Progenitor cell of endocrine pancreas (in vitro differentiated cells): ENCODE measurements around the gene ABHD17C. TPM values are rescaled to one million over a fixed set of nuclear protein-coding genes. Genes with fewer than 3 reads are reported as not detected.

Experiments
- DNase-seq: peaks from one replicate; pipeline ENCODE4 v3.0.0; 2021; ENCODE audit warnings: low spot score; ENCODE audit not compliant: unreplicated experiment
- H3K27ac Mint-ChIP-seq: 2 replicates; pipeline ENCODE4 v1.8.0; 2021; ENCODE audit warnings: mild to moderate bottlenecking, moderate library complexity, mixed read lengths
- H3K27me3 Mint-ChIP-seq: 2 replicates; pipeline ENCODE4 v1.8.0; 2021; ENCODE audit warnings: mixed read lengths
- H3K36me3 Mint-ChIP-seq: 2 replicates; pipeline ENCODE4 v1.8.0; 2022; ENCODE audit warnings: mixed read lengths; ENCODE audit not compliant: insufficient read depth
- H3K4me1 Mint-ChIP-seq: 2 replicates; pipeline ENCODE4 v1.8.0; 2021; ENCODE audit warnings: low read depth, mixed read lengths
- H3K4me3 Mint-ChIP-seq: 2 replicates; pipeline ENCODE4 v1.8.0; 2021; ENCODE audit warnings: low read depth, mild to moderate bottlenecking, moderate library complexity, mixed read lengths
- H3K9me3 Mint-ChIP-seq: 2 replicates; pipeline ENCODE4 v1.8.0; 2021; ENCODE audit warnings: low read depth, mixed read lengths
- total RNA-seq: library from RNA; stranded (reverse); gene quantifications from 2 replicates; pipeline ENCODE4 v1.2.1, GENCODE V29; 2021
- TF ChIP-seq, protein P1 (sequence below): fragments of 200-600 bp; sonication (generic); IDR thresholded peaks from one replicate; pipeline ENCODE4 v1.5.0; 2021; ENCODE audit warnings: antibody characterized with exemption, mild to moderate bottlenecking; ENCODE audit not compliant: unreplicated experiment

ABHD17C gene
- total RNA-seq, 1 donor from 2014 or later, result 19.8 TPM

DNA sequence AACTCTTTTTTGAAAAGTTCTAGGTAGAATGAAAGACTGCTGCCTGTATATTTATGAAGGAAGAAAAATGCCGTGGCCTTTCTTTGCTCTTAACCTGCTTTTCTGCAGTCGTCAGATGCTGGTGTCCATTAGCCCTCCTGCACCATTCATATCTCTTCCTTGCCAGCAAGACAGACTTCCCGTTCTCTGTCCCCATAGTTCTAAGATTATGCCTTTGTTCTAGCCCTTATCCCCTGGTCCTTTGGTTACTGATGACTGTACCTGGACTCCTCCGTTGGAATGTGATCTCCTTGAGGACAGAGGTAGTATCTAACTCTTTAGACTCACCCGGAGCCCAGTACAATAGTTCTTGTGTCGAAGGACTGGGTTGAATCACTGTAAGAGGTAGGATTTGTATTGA is 16.8 kb downstream of the ABHD17C start:
- DNase-seq, result no peak
- H3K9me3 Mint-ChIP-seq, result no peaks in the 10 kb centered on the region
- no peak overlapping the region for H3K4me3 Mint-ChIP-seq
- H3K27me3 Mint-ChIP-seq, result no peaks in the 10 kb centered on the region
- H3K27ac Mint-ChIP-seq, result no peak overlapping the region
- TF ChIP-seq, protein P1, sequence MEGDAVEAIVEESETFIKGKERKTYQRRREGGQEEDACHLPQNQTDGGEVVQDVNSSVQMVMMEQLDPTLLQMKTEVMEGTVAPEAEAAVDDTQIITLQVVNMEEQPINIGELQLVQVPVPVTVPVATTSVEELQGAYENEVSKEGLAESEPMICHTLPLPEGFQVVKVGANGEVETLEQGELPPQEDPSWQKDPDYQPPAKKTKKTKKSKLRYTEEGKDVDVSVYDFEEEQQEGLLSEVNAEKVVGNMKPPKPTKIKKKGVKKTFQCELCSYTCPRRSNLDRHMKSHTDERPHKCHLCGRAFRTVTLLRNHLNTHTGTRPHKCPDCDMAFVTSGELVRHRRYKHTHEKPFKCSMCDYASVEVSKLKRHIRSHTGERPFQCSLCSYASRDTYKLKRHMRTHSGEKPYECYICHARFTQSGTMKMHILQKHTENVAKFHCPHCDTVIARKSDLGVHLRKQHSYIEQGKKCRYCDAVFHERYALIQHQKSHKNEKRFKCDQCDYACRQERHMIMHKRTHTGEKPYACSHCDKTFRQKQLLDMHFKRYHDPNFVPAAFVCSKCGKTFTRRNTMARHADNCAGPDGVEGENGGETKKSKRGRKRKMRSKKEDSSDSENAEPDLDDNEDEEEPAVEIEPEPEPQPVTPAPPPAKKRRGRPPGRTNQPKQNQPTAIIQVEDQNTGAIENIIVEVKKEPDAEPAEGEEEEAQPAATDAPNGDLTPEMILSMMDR, result no peak
- peaks cover 14% of the 10 kb centered on the region for H3K4me1 Mint-ChIP-seq
- no peaks in the 10 kb centered on the region for H3K36me3 Mint-ChIP-seq

DNA sequence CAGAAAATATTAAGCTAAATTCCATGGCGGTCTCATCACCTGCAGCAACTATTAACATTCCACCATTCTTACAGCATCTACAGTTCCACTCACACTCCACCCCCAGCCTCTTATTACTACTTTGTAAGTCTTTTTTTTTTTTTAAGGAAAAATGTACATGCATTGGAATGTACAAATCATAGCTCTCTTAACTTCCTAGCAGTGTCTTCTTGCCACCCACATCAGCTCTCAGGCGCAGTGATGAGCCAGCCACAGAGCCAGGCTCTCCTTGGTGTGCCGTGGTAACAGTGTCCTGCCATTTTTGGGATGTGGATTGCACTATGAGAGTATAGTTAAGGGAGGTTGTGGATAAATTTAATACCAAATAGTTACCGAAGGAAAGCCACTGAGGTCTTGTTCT is 17.8 kb downstream of the ABHD17C start:
- DNase-seq, result no peak
- Mint-ChIP-seq H3K36me3 (no peaks in the 10 kb centered on the region), H3K27ac (no peak overlapping the region), H3K4me1 (peaks cover 7% of the 10 kb centered on the region), H3K9me3 (no peaks in the 10 kb centered on the region), H3K4me3 (no peak overlapping the region), H3K27me3 (no peaks in the 10 kb centered on the region)
- TF ChIP-seq, protein P1, result no peak

DNA sequence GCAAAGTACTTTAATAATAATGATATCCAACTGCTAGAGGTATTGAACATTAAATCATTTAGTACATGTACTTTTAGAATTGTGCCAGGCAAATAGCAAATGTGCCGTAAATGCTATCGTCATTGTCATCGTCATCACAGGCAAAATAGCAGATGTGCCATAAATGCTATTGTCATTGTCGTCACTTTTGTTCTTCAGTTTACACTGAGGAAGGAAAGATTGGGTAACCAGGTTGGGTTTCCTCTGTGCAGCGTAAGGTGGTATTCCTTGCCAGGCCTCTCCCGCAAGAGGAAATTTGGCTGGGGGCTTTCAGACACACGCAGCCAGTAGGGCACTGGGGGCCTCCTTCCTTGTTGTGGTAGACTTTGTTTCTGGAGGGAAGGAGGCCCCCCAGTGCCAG is 26.4 kb downstream of the ABHD17C start:
- Mint-ChIP-seq H3K4me1 (no peaks in the 10 kb centered on the region), H3K36me3 (peaks cover 10% of the 10 kb centered on the region), H3K9me3 (no peaks in the 10 kb centered on the region), H3K27ac (no peak overlapping the region), H3K27me3 (no peaks in the 10 kb centered on the region), H3K4me3 (no peak overlapping the region)
- DNase-seq, result no peak
- TF ChIP-seq, protein P1, result no peak

DNA sequence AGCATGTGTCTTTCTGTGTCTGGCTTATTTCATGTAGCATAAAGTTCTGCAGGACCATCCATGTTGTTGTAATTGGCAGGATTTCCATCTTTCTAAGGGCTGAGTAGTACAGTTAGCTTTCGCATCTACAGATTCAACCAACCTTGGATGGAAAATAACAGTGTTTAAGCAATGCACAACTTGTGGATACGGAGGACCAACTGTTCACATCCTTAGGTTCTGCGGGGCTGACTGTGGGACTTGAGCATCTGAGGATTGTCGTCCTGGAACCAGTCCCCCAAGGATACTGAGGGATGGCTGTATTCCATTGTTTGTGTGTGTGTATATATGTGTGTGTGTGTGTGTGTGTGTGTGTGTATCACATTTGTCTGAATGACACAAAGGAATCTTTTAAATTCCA is 27.7 kb downstream of the ABHD17C start:
- Mint-ChIP-seq H3K27me3 (no peaks in the 10 kb centered on the region), H3K4me3 (no peak overlapping the region), H3K36me3 (peaks cover 14% of the 10 kb centered on the region), H3K9me3 (no peaks in the 10 kb centered on the region), H3K27ac (no peak overlapping the region), H3K4me1 (peaks cover 6% of the 10 kb centered on the region)
- no peak for DNase-seq
- TF ChIP-seq, protein P1, result no peak

DNA sequence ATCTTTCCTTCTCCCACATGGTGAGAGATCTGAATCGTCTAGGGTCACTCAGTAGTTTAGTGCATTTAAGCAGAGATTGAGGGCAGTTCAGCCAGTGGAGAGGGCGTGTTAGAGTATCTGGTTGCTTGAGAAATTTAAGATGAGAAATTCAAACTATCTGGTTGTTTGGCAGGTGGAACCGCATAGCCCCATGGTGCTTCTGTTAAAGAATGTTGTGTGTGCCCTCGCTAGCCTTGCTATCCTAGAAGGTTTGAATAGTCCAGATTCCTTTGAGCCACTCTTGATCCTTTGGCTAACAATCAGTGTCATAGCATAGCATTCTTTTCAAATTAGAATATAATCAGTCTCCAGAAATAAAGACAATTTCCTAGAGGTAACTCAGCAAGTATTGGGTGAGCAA is 32.1 kb downstream of the ABHD17C start:
- peaks cover 6% of the 10 kb centered on the region for H3K4me1 Mint-ChIP-seq
- H3K27me3 Mint-ChIP-seq, result no peaks in the 10 kb centered on the region
- no peak overlapping the region for H3K4me3 Mint-ChIP-seq
- TF ChIP-seq, protein P1, result no peak
- no peak for DNase-seq
- peaks cover 14% of the 10 kb centered on the region for H3K36me3 Mint-ChIP-seq
- peak overlapping the region; percentile 81 for H3K27ac Mint-ChIP-seq
- H3K9me3 Mint-ChIP-seq, result no peaks in the 10 kb centered on the region

DNA sequence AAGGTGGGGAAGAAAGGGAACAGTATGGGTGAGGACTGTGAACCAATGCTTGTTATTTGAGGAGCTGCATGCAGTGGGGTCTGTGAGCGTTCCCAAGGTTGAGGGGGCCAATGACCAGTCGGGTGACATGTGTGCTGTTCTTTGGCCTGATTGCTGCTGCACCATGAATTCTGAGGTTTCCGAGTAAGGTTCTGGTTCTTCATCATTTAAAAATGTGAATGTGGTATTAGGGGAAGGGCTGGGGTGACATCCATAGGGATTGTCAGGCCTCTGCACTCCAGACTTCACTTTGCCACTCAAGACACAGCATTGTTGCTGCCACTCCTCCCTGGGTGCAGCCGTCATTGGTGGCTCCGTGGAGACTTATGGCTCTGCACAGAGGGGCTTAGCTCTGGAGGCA is 32.5 kb downstream of the ABHD17C start:
- Mint-ChIP-seq H3K27me3 (no peaks in the 10 kb centered on the region), H3K27ac (peak overlapping the region; percentile 81), H3K9me3 (no peaks in the 10 kb centered on the region), H3K36me3 (peaks cover 14% of the 10 kb centered on the region), H3K4me1 (peaks cover 6% of the 10 kb centered on the region), H3K4me3 (no peak overlapping the region)
- TF ChIP-seq, protein P1, result no peak
- no peak for DNase-seq
